22Rv1 (cell line): Measurements from ENCODE around the gene SNRNP48.

Experiments used
- CTCF ChIP-seq: fragments of 450-650 bp; IDR thresholded peaks from 2 replicates; pipeline ENCODE4 v1.5.1; 2017; ENCODE audit warnings: mild to moderate bottlenecking
- ZFX ChIP-seq: fragments of 450-650 bp; IDR thresholded peaks from 2 replicates; pipeline ENCODE4 v1.6.1; 2017; ENCODE audit warnings: antibody characterized with exemption, borderline replicate concordance

- no peak for TF ChIP-seq CTCF
- TF ChIP-seq ZFX = no peak
Measured at GRCh38 chr6:7633361-7633760, 43.4 kb downstream of the SNRNP48 start.
